K562 (cell line): ENCODE measurements around the gene PARD3B. TPM values are rescaled to one million over a fixed set of nuclear protein-coding genes. Genes with fewer than 3 reads are reported as not detected.

Source experiments
- ATAC-seq: fragments of 200-7000 bp; cut with Tn5 transposase; 3 replicates; pipeline ENCODE4 v1.9.1; 2020; ENCODE audit warnings: moderate library complexity
- BruUV-seq: library from RNA; stranded (reverse); fragments of 400-500 nt; replicated peaks from 2 replicates; lab custom pipeline; 2021; lab: Mats Ljungman, UMichigan
- CTCF ChIA-PET: fragments of 300-600 bp; formaldehyde crosslinking; extraction: SDS; loops from one replicate; lab custom pipeline; 2021; ENCODE audit warnings: low intra/inter-chr PET ratio; lab: Yijun Ruan, JAX
- POLR2A ChIA-PET: fragments of 300-600, 350-650 bp; sonication (Branson Sonifier 250); formaldehyde crosslinking; extraction: SDS; loops from one replicate; lab custom pipeline; 2021; ENCODE audit warnings: antibody characterized with exemption, inconsistent platforms; lab: Yijun Ruan, JAX
- DNase-seq, 4 experiments: peaks; one replicate each; pipeline versions ENCODE4 v3.0.0 to v3.0.0-alpha.2; 2011 to 2018; ENCODE audit warnings: low spot score in 3 of 4, mixed read lengths in 3 of 4; ENCODE audit errors: extremely low read depth in 1 of 4
- FAIRE-seq: peaks from 2 replicates; lab custom pipeline; 2011; peaks lifted over from hg19 to GRCh38; lab: Jason Lieb, UNC
- H2AFZ ChIP-seq: 2 replicates; pipeline ENCODE4 v1.6.0; 2011; ENCODE audit warnings: low read depth, low read length, control low read depth, inconsistent platforms
- H3K27ac ChIP-seq: fragments of 200-600 bp; 3 replicates; pipeline ENCODE4 v1.8.0; 2011; ENCODE audit warnings: low read depth, mild to moderate bottlenecking, control low read depth, inconsistent platforms, low read length, moderate library complexity, mixed read lengths; ENCODE audit errors: extremely low read depth
- H3K27me3 ChIP-seq, 2 experiments: fragments of 300-600 bp in 1 of 2; 2 replicates in 1 of 2; 3 replicates in 1 of 2; pipeline versions ENCODE4 v1.6.0 to v1.8.0; 2011; ENCODE audit warnings: inconsistent platforms in 2 of 2, low read length in 2 of 2, mild to moderate bottlenecking in 1 of 2, mixed read lengths in 1 of 2, moderate library complexity in 1 of 2; ENCODE audit not compliant: control insufficient read depth in 2 of 2, insufficient read depth in 2 of 2
- H3K36me3 ChIP-seq: fragments of 300-600 bp; 3 replicates; pipeline ENCODE4 v1.8.0; 2011; ENCODE audit warnings: mild to moderate bottlenecking, low read length, inconsistent platforms; ENCODE audit not compliant: control insufficient read depth, insufficient read depth
- H3K4me1 ChIP-seq, 2 experiments: fragments of 200-600 bp in 1 of 2; replicated peaks in 1 of 2; 2 replicates in 1 of 2; 3 replicates in 1 of 2; pipeline versions ENCODE4 v1.5.1 to v1.8.0; 2011; ENCODE audit warnings: inconsistent platforms in 2 of 2, low read length in 2 of 2, mild to moderate bottlenecking in 1 of 2, mixed read lengths in 1 of 2, moderate library complexity in 1 of 2; ENCODE audit not compliant: control insufficient read depth in 2 of 2, insufficient read depth in 2 of 2
- H3K4me2 ChIP-seq: 2 replicates; pipeline ENCODE4 v1.6.1; 2011; ENCODE audit warnings: low read length, control low read depth, inconsistent platforms, mixed read lengths; ENCODE audit not compliant: insufficient read depth
- H3K4me3 ChIP-seq: fragments of 200-600 bp; sonication (generic), shearing (Covaris generic); 2 replicates; pipeline ENCODE4 v1.5.1; 2016; ENCODE audit warnings: control low read depth, inconsistent platforms
- H3K79me2 ChIP-seq: fragments of 200-600 bp; 3 replicates; pipeline ENCODE4 v1.8.0; 2011; ENCODE audit warnings: low read length, inconsistent platforms; ENCODE audit not compliant: control insufficient read depth, insufficient read depth
- H3K9ac ChIP-seq, 2 experiments: 2 replicates each; pipeline versions ENCODE4 v1.6.0 to v1.6.1; 2011; ENCODE audit warnings: low read depth in 2 of 2, low read length in 2 of 2, control low read depth in 1 of 2, inconsistent platforms in 1 of 2, mild to moderate bottlenecking in 1 of 2, mixed read lengths in 1 of 2; ENCODE audit not compliant: insufficient read depth in 1 of 2
- H3K9me1 ChIP-seq: one replicate; pipeline ENCODE4 v1.6.0; 2011; ENCODE audit warnings: inconsistent platforms, mild to moderate bottlenecking, low read length, moderate library complexity; ENCODE audit not compliant: control insufficient read depth, insufficient read depth
- H3K9me3 ChIP-seq: replicated peaks from 2 replicates; pipeline ENCODE4 v1.5.1; 2011; ENCODE audit warnings: low read depth, low read length, inconsistent platforms; ENCODE audit not compliant: control insufficient read depth, insufficient read depth
- H4K20me1 ChIP-seq: replicated peaks from 2 replicates; pipeline ENCODE4 v1.6.1; 2011; ENCODE audit warnings: low read length, inconsistent platforms, mixed read lengths; ENCODE audit not compliant: control insufficient read depth, insufficient read depth
- BRF2 ChIP-seq: IDR thresholded peaks from 3 replicates; pipeline ENCODE4 v1.6.1; 2011; ENCODE audit warnings: borderline replicate concordance, mild to moderate bottlenecking; ENCODE audit not compliant: insufficient read length, insufficient read depth
- CCAR2 ChIP-seq: fragments of 200-400 bp; formaldehyde crosslinking; IDR thresholded peaks from 2 replicates; pipeline ENCODE4 v1.6.1; 2017; ENCODE audit warnings: mild to moderate bottlenecking, low read depth, low read length
- CREB1 ChIP-seq, 2 experiments: sonication (generic) in 1 of 2; formaldehyde crosslinking in 1 of 2; IDR thresholded peaks; 2 replicates each; pipeline versions ENCODE4 v1.6.1 to v1.8.0; 2012 to 2022; ENCODE audit warnings: inconsistent platforms in 1 of 2, mild to moderate bottlenecking in 1 of 2, missing genetic modification reagents in 1 of 2, moderate library complexity in 1 of 2
- DNMT1 ChIP-seq: fragments of 450-650 bp; IDR thresholded peaks from 2 replicates; pipeline ENCODE4 v1.6.1; 2016; ENCODE audit warnings: antibody characterized with exemption, mild to moderate bottlenecking
- KDM2B ChIP-seq: fragments of 250-450 bp; sonication (Bioruptor Pico); IDR thresholded peaks from 2 replicates; pipeline ENCODE4 v1.8.0; 2021; ENCODE audit warnings: mild to moderate bottlenecking, moderate library complexity
- MCM2 ChIP-seq: fragments of 450-650 bp; IDR thresholded peaks from 2 replicates; pipeline ENCODE4 v1.6.1; 2017; ENCODE audit warnings: low read depth, mild to moderate bottlenecking
- MLX ChIP-seq, 2 experiments: fragments of 450-650 bp in 1 of 2; sonication (generic) in 1 of 2; formaldehyde crosslinking; conservative IDR thresholded peaks; 2 replicates each; pipeline versions ENCODE4 v1.4.0 to v1.8.1; 2020 to 2022; ENCODE audit warnings: mild to moderate bottlenecking in 1 of 2, missing genetic modification reagents in 1 of 2
- NRF1 ChIP-seq, 2 experiments: fragments of 450-650 bp; IDR thresholded peaks in 1 of 2; conservative IDR thresholded peaks in 1 of 2; 2 replicates each; pipeline ENCODE4 v1.6.1; 2014; ENCODE audit warnings: mild to moderate bottlenecking in 2 of 2
- PRMT5 ChIP-seq: sonication (generic); formaldehyde crosslinking; IDR thresholded peaks from 2 replicates; pipeline ENCODE4 v1.5.0; 2020; ENCODE audit warnings: missing genetic modification reagents
- TCF15 ChIP-seq: fragments of 250-450 bp; sonication (Bioruptor Pico); IDR thresholded peaks from 2 replicates; pipeline ENCODE4 v1.8.0; 2022; ENCODE audit warnings: moderate library complexity, mild to moderate bottlenecking, inconsistent platforms
- U2AF1 ChIP-seq: fragments of 200-400 bp; formaldehyde crosslinking; optimal IDR thresholded peaks from 2 replicates; pipeline ENCODE3; 2017; ENCODE audit warnings: mild to moderate bottlenecking, low read depth, low read length, moderate library complexity
- ZKSCAN1 ChIP-seq: fragments of 150-350 bp; IDR thresholded peaks from 2 replicates; pipeline ENCODE4 v1.6.1; 2016; ENCODE audit warnings: low read depth, low read length
- ZNF3 ChIP-seq: fragments of 250-450 bp; sonication (Bioruptor Pico); IDR thresholded peaks from 2 replicates; pipeline ENCODE4 v1.5.0; 2021; ENCODE audit warnings: mild to moderate bottlenecking, moderate library complexity
- ZNF316 ChIP-seq: fragments of 450-650 bp; IDR thresholded peaks from 2 replicates; pipeline ENCODE4 v1.6.1; 2016
- WGBS: fragments of 100-300 bp; shearing (Covaris generic); methylation state at CpG from one replicate; pipeline ENCODE4 v1.1.6; 2016; ENCODE audit warnings: low coverage, mixed read lengths; ENCODE audit not compliant: insufficient coverage; ENCODE audit errors: missing lambda C conversion rate; 5-methylcytosine and 5-hydroxymethylcytosine counted together
- in situ Hi-C: fragments of 300-500 bp; cut with MboI; formaldehyde crosslinking; loops from 4 replicates; pipeline ENCODE4 v1.15.0; 2018; ENCODE audit warnings: inconsistent platforms, mixed read lengths
- intact Hi-C: fragments of 100-400 bp; cut with micrococcal nuclease; formaldehyde crosslinking; loops from 2 replicates; pipeline ENCODE4 v1.14.2; 2022
- polyA plus RNA-seq, 8 experiments: library from polyadenylated mRNA; depleted of rRNA in 4 of 8; stranded (reverse) in 5 of 8; unstranded in 3 of 8; fragments of >200 nt; fragmentation: Nextera tagmentation in 2 of 8; fragmentation: Illumina TruSeq in 1 of 8; extraction: Ambion mirVana in 2 of 8; extraction: Trizol in 1 of 8; gene quantifications; 2 replicates each; pipeline versions ENCODE4 v1.2.1 to v1.2.3, GENCODE V29; 2011 to 2014; ENCODE audit warnings: inconsistent platforms in 1 of 8, missing spikeins in 1 of 8
- total RNA-seq, 7 experiments: library from RNA; depleted of rRNA in 6 of 7; stranded (reverse); fragments of >200 nt in 6 of 7; fragmentation: Illumina TruSeq in 2 of 7; extraction: Trizol in 2 of 7; gene quantifications; 2 replicates each; pipeline versions ENCODE4 v1.2.1 to v1.2.3, GENCODE V29; 2011 to 2021; ENCODE audit warnings: low replicate concordance in 1 of 7

PARD3B gene
- total and polyA plus RNA-seq, 9 of the 15 experiments (the other 6 are each of a cell fraction or from before 2014, with no cell fraction given): 0.15 to 3.0 (median 1.1) TPM

- no peak for TF ChIP-seq BRF2
- TF ChIP-seq NRF1 (conservative IDR thresholded peaks at IDR 0.05 in 1 of 2, IDR thresholded peaks at IDR 0.05 in 1 of 2): peak; percentile 32 to 38; a peak in 2 of 4 replicates
- TF ChIP-seq U2AF1: no peak
- TF ChIP-seq MCM2: no peak
- peak; percentile 73 for TF ChIP-seq ZNF316
- no peak for TF ChIP-seq CCAR2
Measured at GRCh38 chr2:204842661-204843485, 297.6 kb downstream of the PARD3B start (continued).

GRCh38 chr2:204846471-204846870, 301.2 kb downstream of the PARD3B start:
- BruUV-seq: no TSS peak
- no peak for ATAC-seq

More at GRCh38 chr2:204846471-204846870, 301.2 kb downstream of the PARD3B start:
- intact Hi-C loops: no loop called here
- Histone ChIP-seq H3K27ac (no peak overlapping the region), H3K9ac (no peak overlapping the region), H3K4me3 (no peak overlapping the region), H4K20me1 (no peaks in the 10 kb centered on the region), H3K79me2 (no peaks in the 10 kb centered on the region), H3K9me1 (no peaks in the 10 kb centered on the region), H3K9me3 (no peaks in the 10 kb centered on the region), H3K27me3 (no peaks in the 10 kb centered on the region), H2AFZ (no peak overlapping the region), H3K36me3 (no peaks in the 10 kb centered on the region), H3K4me2 (no peak overlapping the region), H3K4me1 (no peaks in the 10 kb centered on the region)
- TF ChIP-seq KDM2B (CRISPR knock-in tag) (no peak), DNMT1 (no peak), PRMT5 (CRISPR knock-in tag) (no peak), MLX (CRISPR knock-in tag; conservative IDR thresholded peaks at IDR 0.05) (no peak), ZKSCAN1 (no peak), TCF15 (CRISPR knock-in tag) (no peak), CREB1 (IDR thresholded peaks at IDR 0.05) (no peak), CREB1 (CRISPR knock-in tag; IDR thresholded peaks at IDR 0.05) (no peak), ZNF3 (CRISPR knock-in tag) (no peak)
- POLR2A ChIA-PET: no interaction called here
- DNase-seq (no peak), FAIRE-seq (no peak)
- CTCF ChIA-PET: no interaction called here
- in situ Hi-C loops: no loop called here
- WGBS: 10% methylated on average over 3 of the region's 4 CpGs
